ENCODE data around the gene CDYL2. TPM values are rescaled to one million over a fixed set of nuclear protein-coding genes. Genes with fewer than 3 reads are reported as not detected.

Gene CDYL2
- total and polyA plus RNA-seq, 2 experiments from 2014 or later = 7.4 to 12.2 TPM

DNA sequence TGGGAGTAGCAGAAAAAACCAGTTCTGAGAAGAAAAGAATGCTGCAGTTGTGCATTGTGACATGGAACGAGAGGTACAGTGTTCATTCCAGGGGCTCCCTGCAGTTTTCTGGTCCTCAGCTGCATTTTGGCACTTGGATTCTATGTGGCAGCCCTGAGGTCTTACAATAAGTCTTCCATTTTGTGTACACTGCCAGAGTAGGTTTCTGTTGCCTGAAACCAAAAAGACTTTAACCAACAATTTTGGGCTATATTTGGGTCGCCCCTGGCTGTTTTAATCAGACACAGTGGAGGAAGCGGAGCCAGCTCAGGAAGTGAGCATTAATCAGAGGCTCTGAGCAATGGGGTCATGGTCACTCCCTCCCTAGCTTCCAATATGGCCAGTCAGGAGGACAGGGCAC is 247.9 kb downstream of the CDYL2 start:
- DNase-seq (ENCODE audit: low spot score) = no peak
- H3K36me3 ChIP-seq (replicated peaks; ENCODE audit: insufficient read depth, low read depth) = no peaks in the 10 kb centered on the region
- H3K9me2 ChIP-seq (replicated peaks; ENCODE audit: insufficient read depth) = no peaks in the 10 kb centered on the region
- no peaks in the 10 kb centered on the region for H3K4me1 ChIP-seq (ENCODE audit: insufficient read depth)
- H4K20me1 ChIP-seq (ENCODE audit: insufficient read depth, poor library complexity, severe bottlenecking) = no peaks in the 10 kb centered on the region
- H3K4me2 ChIP-seq = no peak overlapping the region
- H3K4me3 ChIP-seq = no peak overlapping the region
- no peaks in the 10 kb centered on the region for H3K27me3 ChIP-seq
- no peak overlapping the region for H2AFZ ChIP-seq
- no peak overlapping the region for H3K27ac ChIP-seq
- no peaks in the 10 kb centered on the region for H3K9me3 ChIP-seq (ENCODE audit: low read depth)
- 47% methylated on average over 3 of the region's 3 CpGs for WGBS (ENCODE audit: low lambda C conversion rate, missing lambda C conversion rate)
- TF ChIP-seq EZH2phosphoT487 (IDR thresholded peaks at IDR 0.05; ENCODE audit: low read depth, severe bottlenecking, unreplicated experiment) = no peak
- TF ChIP-seq, protein P1, sequence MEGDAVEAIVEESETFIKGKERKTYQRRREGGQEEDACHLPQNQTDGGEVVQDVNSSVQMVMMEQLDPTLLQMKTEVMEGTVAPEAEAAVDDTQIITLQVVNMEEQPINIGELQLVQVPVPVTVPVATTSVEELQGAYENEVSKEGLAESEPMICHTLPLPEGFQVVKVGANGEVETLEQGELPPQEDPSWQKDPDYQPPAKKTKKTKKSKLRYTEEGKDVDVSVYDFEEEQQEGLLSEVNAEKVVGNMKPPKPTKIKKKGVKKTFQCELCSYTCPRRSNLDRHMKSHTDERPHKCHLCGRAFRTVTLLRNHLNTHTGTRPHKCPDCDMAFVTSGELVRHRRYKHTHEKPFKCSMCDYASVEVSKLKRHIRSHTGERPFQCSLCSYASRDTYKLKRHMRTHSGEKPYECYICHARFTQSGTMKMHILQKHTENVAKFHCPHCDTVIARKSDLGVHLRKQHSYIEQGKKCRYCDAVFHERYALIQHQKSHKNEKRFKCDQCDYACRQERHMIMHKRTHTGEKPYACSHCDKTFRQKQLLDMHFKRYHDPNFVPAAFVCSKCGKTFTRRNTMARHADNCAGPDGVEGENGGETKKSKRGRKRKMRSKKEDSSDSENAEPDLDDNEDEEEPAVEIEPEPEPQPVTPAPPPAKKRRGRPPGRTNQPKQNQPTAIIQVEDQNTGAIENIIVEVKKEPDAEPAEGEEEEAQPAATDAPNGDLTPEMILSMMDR (IDR thresholded peaks at IDR 0.05; ENCODE audit: poor library complexity) = no peak
- TF ChIP-seq EZH2 (IDR thresholded peaks at IDR 0.05; ENCODE audit: borderline replicate concordance) = no peak
- H3K79me2 ChIP-seq = no peaks in the 10 kb centered on the region

- no peak for DNase-seq (ENCODE audit: low spot score)
- H4K20me1 ChIP-seq (ENCODE audit: insufficient read depth, poor library complexity, severe bottlenecking) = no peaks in the 10 kb centered on the region
- no peaks in the 10 kb centered on the region for H3K36me3 ChIP-seq (replicated peaks; ENCODE audit: insufficient read depth, low read depth)
- no peak overlapping the region for H2AFZ ChIP-seq
- WGBS (ENCODE audit: low lambda C conversion rate, missing lambda C conversion rate) = 39% methylated on average over 2 of the region's 2 CpGs
- TF ChIP-seq EZH2 (IDR thresholded peaks at IDR 0.05; ENCODE audit: borderline replicate concordance) (no peak), EZH2phosphoT487 (IDR thresholded peaks at IDR 0.05; ENCODE audit: low read depth, severe bottlenecking, unreplicated experiment) (no peak)
- TF ChIP-seq, protein P1 (IDR thresholded peaks at IDR 0.05; ENCODE audit: poor library complexity) = no peak
- H3K9me3 ChIP-seq (ENCODE audit: low read depth) = no peaks in the 10 kb centered on the region
- H3K79me2 ChIP-seq = no peaks in the 10 kb centered on the region
- H3K4me2 ChIP-seq = no peak overlapping the region
- H3K4me1 ChIP-seq (ENCODE audit: insufficient read depth) = no peaks in the 10 kb centered on the region
- no peak overlapping the region for H3K4me3 ChIP-seq
- no peak overlapping the region for H3K27ac ChIP-seq
- no peaks in the 10 kb centered on the region for H3K9me2 ChIP-seq (replicated peaks; ENCODE audit: insufficient read depth)
- H3K27me3 ChIP-seq = no peaks in the 10 kb centered on the region
These were observed 250.4 kb downstream of the CDYL2 start for GRCh38 chr16:80554033-80554432.

DNA sequence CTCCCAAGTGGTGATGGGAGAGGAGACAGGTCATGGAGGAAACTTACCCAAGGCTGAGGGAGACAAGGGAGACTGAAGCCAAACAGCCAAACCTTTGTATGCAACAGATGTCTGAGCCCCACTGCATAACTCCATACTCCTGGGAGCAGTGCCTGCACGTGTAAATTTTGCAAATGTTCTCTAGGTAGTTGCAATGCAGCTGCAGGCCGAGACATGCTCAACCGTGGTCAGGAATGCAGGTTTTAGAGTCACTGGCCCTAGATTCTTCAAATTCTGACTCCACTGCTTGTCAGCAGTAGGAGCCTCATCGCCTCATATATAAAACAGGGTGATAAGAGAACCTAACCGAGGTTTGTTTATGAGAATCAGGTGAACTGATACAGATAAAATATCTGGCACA is 252.1 kb downstream of the CDYL2 start:
- H3K27ac ChIP-seq = no peak overlapping the region
- H3K9me3 ChIP-seq (ENCODE audit: low read depth) = no peaks in the 10 kb centered on the region
- H3K4me1 ChIP-seq (ENCODE audit: insufficient read depth) = no peaks in the 10 kb centered on the region
- no peak for DNase-seq (ENCODE audit: low spot score)
- H3K9me2 ChIP-seq (replicated peaks; ENCODE audit: insufficient read depth) = no peaks in the 10 kb centered on the region
- TF ChIP-seq EZH2 (IDR thresholded peaks at IDR 0.05; ENCODE audit: borderline replicate concordance) (no peak), EZH2phosphoT487 (IDR thresholded peaks at IDR 0.05; ENCODE audit: low read depth, severe bottlenecking, unreplicated experiment) (no peak)
- TF ChIP-seq, protein P1 (IDR thresholded peaks at IDR 0.05; ENCODE audit: poor library complexity) = no peak
- no peaks in the 10 kb centered on the region for H4K20me1 ChIP-seq (ENCODE audit: insufficient read depth, poor library complexity, severe bottlenecking)
- H3K4me3 ChIP-seq = no peak overlapping the region
- H3K79me2 ChIP-seq = no peaks in the 10 kb centered on the region
- H3K4me2 ChIP-seq = no peak overlapping the region
- no peaks in the 10 kb centered on the region for H3K27me3 ChIP-seq
- no peaks in the 10 kb centered on the region for H3K36me3 ChIP-seq (replicated peaks; ENCODE audit: insufficient read depth, low read depth)
- no peak overlapping the region for H2AFZ ChIP-seq
- WGBS (ENCODE audit: low lambda C conversion rate, missing lambda C conversion rate) = 51% methylated on average over 5 of the region's 5 CpGs

Other genes with a start within 250 kb of the CDYL2 start
- 47.4 and 77.6 TPM in 2 replicates for gene CMC2, start 202.3 kb upstream of the CDYL2 start, total RNA-seq
- 132 and 133 TPM in 2 replicates for gene CMC2, start 202.3 kb upstream of the CDYL2 start, polyA plus RNA-seq
- 13.6 and 14.2 TPM in 2 replicates for gene CENPN, start 202.6 kb upstream of the CDYL2 start, total RNA-seq
- 16.4 and 16.8 TPM in 2 replicates for gene CENPN, start 202.6 kb upstream of the CDYL2 start, polyA plus RNA-seq
- gene ATMIN, start 231.2 kb upstream of the CDYL2 start, total RNA-seq = 50.8 and 58.4 TPM in 2 replicates
- 30.7 and 35.6 TPM in 2 replicates for gene ATMIN, start 231.2 kb upstream of the CDYL2 start, polyA plus RNA-seq

Measured in hepatocyte (in vitro differentiated cells).